ENCODE data around the gene CTSW. TPM values are rescaled to one million over a fixed set of nuclear protein-coding genes. Genes with fewer than 3 reads are reported as not detected.
A peak's percentile ranks its signal among the peaks of the same experiment; 100 is the strongest.
"Not testable (repeated sequence)": the region's sequence is repeated elsewhere in the genome, so short reads cannot be mapped to it uniquely, and the experiment has no call there.

CTSW gene, protein sequence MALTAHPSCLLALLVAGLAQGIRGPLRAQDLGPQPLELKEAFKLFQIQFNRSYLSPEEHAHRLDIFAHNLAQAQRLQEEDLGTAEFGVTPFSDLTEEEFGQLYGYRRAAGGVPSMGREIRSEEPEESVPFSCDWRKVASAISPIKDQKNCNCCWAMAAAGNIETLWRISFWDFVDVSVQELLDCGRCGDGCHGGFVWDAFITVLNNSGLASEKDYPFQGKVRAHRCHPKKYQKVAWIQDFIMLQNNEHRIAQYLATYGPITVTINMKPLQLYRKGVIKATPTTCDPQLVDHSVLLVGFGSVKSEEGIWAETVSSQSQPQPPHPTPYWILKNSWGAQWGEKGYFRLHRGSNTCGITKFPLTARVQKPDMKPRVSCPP
- total RNA-seq: 1 to 10 TPM; 1.7 TPM

- no peak for DNase-seq
- CTCF ChIA-PET: interaction anchor here (0.7 to 1.5 kb wide), 4 partner anchors 11 to 100 kb away, joined by 3 to 5 read pairs (median 4); partner anchors contain the start of genes CCDC85B and MUS81
- Mint-ChIP-seq H3K9me3 (ENCODE audit: low read depth) (no peaks in the 10 kb centered on the region), H3K4me1 (peaks cover 22% of the 10 kb centered on the region), H3K36me3 (ENCODE audit: low read depth) (peaks cover 10% of the 10 kb centered on the region), H3K4me3 (no peak within 1 kb of the TSS), H3K27me3 (no peaks in the 10 kb centered on the region), H3K27ac (peak within 1 kb of the TSS; percentile 37)
- POLR2A ChIA-PET: no interaction called here
- ATAC-seq: no peak
- intact Hi-C loops (cut with DNase I, micrococcal nuclease): no loop called here
Measured at GRCh38 chr11:65879617-65880016, at the start of gene CTSW. Gene CTSW (plus strand): TSS chr11:65879837. CDS start chr11:65879855, 18 bp downstream.

GRCh38 chr11:65832231-65832630 is 47.4 kb upstream of the CTSW start:
- H3K27me3 Mint-ChIP-seq; intact Hi-C loops (cut with DNase I, micrococcal nuclease); ATAC-seq; DNase-seq; H3K9me3 Mint-ChIP-seq (ENCODE audit: low read depth); H3K36me3 Mint-ChIP-seq (ENCODE audit: low read depth); H3K4me3 Mint-ChIP-seq: not testable (repeated sequence)
- POLR2A ChIA-PET: interaction anchor here (0.6 to 1.0 kb wide), 4 partner anchors 21 to 85 kb away, joined by 3 to 11 read pairs (median 4); no protein-coding TSS in a partner anchor
- peaks cover 34% of the 10 kb centered on the region for H3K4me1 Mint-ChIP-seq
- H3K27ac Mint-ChIP-seq: peak overlapping the region; percentile 45
- CTCF ChIA-PET: interaction anchor here (0.7 to 3.1 kb wide), 13 partner anchors 9 to 458 kb away, joined by 3 to 30 read pairs (median 5); partner anchors contain the start of genes KAT5 and MUS81

- Mint-ChIP-seq H3K36me3 (ENCODE audit: low read depth) (no peaks in the 10 kb centered on the region), H3K27ac (no peak within 1 kb of the TSS), H3K9me3 (ENCODE audit: low read depth) (no peaks in the 10 kb centered on the region), H3K27me3 (no peaks in the 10 kb centered on the region), H3K4me1 (peaks cover 22% of the 10 kb centered on the region), H3K4me3 (no peak within 1 kb of the TSS)
- POLR2A ChIA-PET: interaction anchor here (0.5 to 1.0 kb wide), 5 partner anchors 19 to 784 kb away, joined by 3 read pairs; no protein-coding TSS in a partner anchor
- intact Hi-C loops (cut with DNase I, micrococcal nuclease): loop anchor here (1.0 kb wide), 9 partner anchors 15 to 218 kb away; partner anchors contain the start of genes AP5B1 (in 1 of the 2), BANF1 (in 1 of the 2), CFL1 (in 1 of the 2) and EIF1AD (in 1 of the 2)
- CTCF ChIA-PET: interaction anchor here (0.6 to 3.1 kb wide), 11 partner anchors 10 to 212 kb away, joined by 3 to 30 read pairs (median 5); partner anchors contain the start of gene MUS81
- ATAC-seq (peak; percentile 99), DNase-seq (peak; percentile 98)
Measured at GRCh38 chr11:65833297-65834030, 46.2 kb upstream of the CTSW start, which contains the start of gene SNX32. Gene SNX32 (plus strand): TSS chr11:65833963. CDS start chr11:65834066, 103 bp downstream.

DNA sequence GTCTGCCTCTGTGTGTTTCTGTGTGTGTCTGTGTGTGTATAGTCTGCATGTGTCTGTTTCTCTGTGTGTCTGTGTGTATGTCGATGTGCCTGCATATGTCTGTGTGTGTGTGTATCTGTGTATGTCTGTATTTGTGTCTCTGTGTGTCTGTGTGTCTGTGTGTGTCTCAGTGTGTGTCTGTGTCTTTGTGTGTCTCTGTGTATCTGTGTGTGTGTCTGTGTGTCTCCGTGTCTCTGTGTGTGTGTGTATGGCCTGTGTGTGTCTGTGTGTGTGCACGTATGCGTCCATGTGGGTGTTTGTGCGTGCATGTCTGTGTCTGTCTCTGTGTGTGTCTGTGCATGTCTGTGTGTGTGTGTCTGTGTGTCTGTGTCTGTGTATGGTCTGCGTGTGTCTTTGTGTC is 45.4 kb upstream of the CTSW start:
- no peak for ATAC-seq
- H3K27me3 Mint-ChIP-seq: no peaks in the 10 kb centered on the region

GRCh38 chr11:65842144-65842543 is 37.5 kb upstream of the CTSW start:
- Mint-ChIP-seq H3K36me3 (ENCODE audit: low read depth) (no peaks in the 10 kb centered on the region), H3K4me1 (no peaks in the 10 kb centered on the region), H3K4me3 (no peak overlapping the region), H3K9me3 (ENCODE audit: low read depth) (no peaks in the 10 kb centered on the region), H3K27ac (no peak overlapping the region), H3K27me3 (no peaks in the 10 kb centered on the region)
- ChIA-PET POLR2A (no interaction called here), CTCF (interaction anchor here (0.6 kb wide), 1 partner anchor 82 kb away, joined by 3 read pairs; no protein-coding TSS in a partner anchor)
- intact Hi-C loops (cut with DNase I, micrococcal nuclease): no loop called here
- ATAC-seq: no peak
- no peak for DNase-seq

More for the DNA sequence above, 45.4 kb upstream of the CTSW start:
- Mint-ChIP-seq H3K4me1 (peaks cover 20% of the 10 kb centered on the region), H3K36me3 (ENCODE audit: low read depth) (no peaks in the 10 kb centered on the region), H3K4me3 (no peak overlapping the region), H3K9me3 (ENCODE audit: low read depth) (no peaks in the 10 kb centered on the region), H3K27ac (no peak overlapping the region)
- DNase-seq: no peak
- ChIA-PET POLR2A (interaction anchor here (0.5 to 1.0 kb wide), 2 partner anchors 19 to 783 kb away, joined by 3 read pairs; no protein-coding TSS in a partner anchor), CTCF (interaction anchor here (0.6 to 3.1 kb wide), 8 partner anchors 11 to 115 kb away, joined by 3 to 30 read pairs (median 7); partner anchors contain the start of gene MUS81)
- intact Hi-C loops (cut with DNase I, micrococcal nuclease): no loop called here

GRCh38 chr11:65843811-65844210 is 35.8 kb upstream of the CTSW start:
- H3K4me1 Mint-ChIP-seq: no peaks in the 10 kb centered on the region
- POLR2A ChIA-PET: no interaction called here
- H3K27ac Mint-ChIP-seq: no peak overlapping the region

DNA sequence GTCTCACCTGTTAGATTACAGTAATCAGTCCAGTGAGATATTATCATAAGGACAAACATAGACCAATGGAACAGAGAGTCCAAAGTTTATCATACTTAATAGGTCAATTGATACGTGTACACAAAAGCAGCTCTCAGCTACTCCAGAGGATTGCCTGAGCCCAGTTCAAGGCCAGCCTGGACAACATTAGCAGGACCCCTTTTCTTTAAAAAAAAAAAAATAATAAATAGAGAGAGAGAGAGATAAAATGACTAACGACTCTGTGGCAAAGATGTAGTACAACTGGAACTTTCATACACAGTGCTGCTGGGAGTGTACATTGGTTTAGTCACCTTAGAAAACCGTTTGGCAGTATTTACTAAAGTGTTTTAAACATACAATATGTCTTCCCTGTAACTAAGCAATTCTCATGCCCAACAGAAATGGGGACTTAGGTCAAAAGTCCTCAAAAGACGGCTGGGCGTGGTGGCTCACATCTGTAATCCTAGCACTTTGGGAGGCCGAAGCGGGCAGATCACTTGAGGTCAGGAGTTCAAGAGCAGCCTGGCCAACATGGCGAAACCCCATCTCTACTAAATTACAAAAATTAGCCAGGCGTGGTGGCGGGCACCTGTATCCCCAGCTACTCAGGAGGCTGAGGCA is 35.3 kb upstream of the CTSW start:
- Mint-ChIP-seq H3K27ac (no peak overlapping the region), H3K27me3 (no peaks in the 10 kb centered on the region), H3K4me3 (no peak overlapping the region), H3K9me3 (ENCODE audit: low read depth) (no peaks in the 10 kb centered on the region), H3K36me3 (ENCODE audit: low read depth) (no peaks in the 10 kb centered on the region), H3K4me1 (no peaks in the 10 kb centered on the region)
- POLR2A ChIA-PET: no interaction called here
- CTCF ChIA-PET: interaction anchor here (0.5 to 1.6 kb wide), 9 partner anchors 8 to 75 kb away, joined by 3 to 5 read pairs (median 4); partner anchors contain the start of gene CCDC85B
- intact Hi-C loops (cut with DNase I, micrococcal nuclease): no loop called here
- DNase-seq (no peak), ATAC-seq (no peak)

More at GRCh38 chr11:65843811-65844210, 35.8 kb upstream of the CTSW start:
- Mint-ChIP-seq H3K36me3 (ENCODE audit: low read depth) (no peaks in the 10 kb centered on the region), H3K9me3 (ENCODE audit: low read depth) (no peaks in the 10 kb centered on the region), H3K27me3 (no peaks in the 10 kb centered on the region), H3K4me3 (no peak overlapping the region)
- intact Hi-C loops (cut with DNase I, micrococcal nuclease): no loop called here
- no peak for ATAC-seq
- no peak for DNase-seq
- CTCF ChIA-PET: interaction anchor here (0.9 to 1.5 kb wide), 6 partner anchors 8 to 27 kb away, joined by 3 to 5 read pairs (median 4); no protein-coding TSS in a partner anchor

GRCh38 chr11:65847746-65848145 is 31.9 kb upstream of the CTSW start:
- Mint-ChIP-seq H3K9me3 (ENCODE audit: low read depth) (peaks cover 3% of the 10 kb centered on the region), H3K4me1 (no peaks in the 10 kb centered on the region), H3K36me3 (ENCODE audit: low read depth) (peaks cover 15% of the 10 kb centered on the region), H3K4me3 (no peak overlapping the region), H3K27ac (no peak overlapping the region), H3K27me3 (no peaks in the 10 kb centered on the region)
- intact Hi-C loops (cut with DNase I, micrococcal nuclease): no loop called here
- CTCF ChIA-PET: interaction anchor here (0.8 to 1.6 kb wide), 7 partner anchors 15 to 234 kb away, joined by 3 to 5 read pairs (median 4); partner anchors contain the start of gene FIBP
- ATAC-seq: no peak
- POLR2A ChIA-PET: interaction anchor here (0.6 kb wide), 1 partner anchor 791 kb away, joined by 4 read pairs; the partner anchor contains the start of gene RBM4
- no peak for DNase-seq

DNA sequence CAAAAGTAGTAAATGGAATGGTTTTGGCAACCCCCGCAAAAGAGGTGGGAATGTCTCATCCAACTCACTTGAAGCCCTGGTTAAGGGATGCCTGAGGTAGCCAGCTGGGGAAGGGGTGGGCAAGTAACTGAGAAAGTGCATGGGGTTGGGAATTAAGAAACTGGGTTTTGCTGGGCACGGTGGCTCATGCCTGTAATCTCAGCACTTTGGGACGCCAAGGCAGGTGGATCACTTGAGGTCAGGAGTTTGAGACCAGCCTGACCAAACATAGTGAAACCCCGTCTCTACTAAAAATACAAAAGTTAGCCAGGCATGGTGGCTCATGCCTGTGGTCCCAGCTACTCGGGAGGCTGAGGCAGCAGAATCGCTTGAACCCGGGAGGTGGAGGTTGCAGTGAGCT is 30.9 kb upstream of the CTSW start:
- POLR2A ChIA-PET: interaction anchor here (2.5 kb wide), 1 partner anchor 10 kb away, joined by 8 read pairs; no protein-coding TSS in a partner anchor
- H3K4me1 Mint-ChIP-seq: not testable (repeated sequence)
- CTCF ChIA-PET: interaction anchor here (0.7 to 3.1 kb wide), 8 partner anchors 11 to 195 kb away, joined by 3 to 11 read pairs (median 4); partner anchors contain the start of gene MUS81

DNA sequence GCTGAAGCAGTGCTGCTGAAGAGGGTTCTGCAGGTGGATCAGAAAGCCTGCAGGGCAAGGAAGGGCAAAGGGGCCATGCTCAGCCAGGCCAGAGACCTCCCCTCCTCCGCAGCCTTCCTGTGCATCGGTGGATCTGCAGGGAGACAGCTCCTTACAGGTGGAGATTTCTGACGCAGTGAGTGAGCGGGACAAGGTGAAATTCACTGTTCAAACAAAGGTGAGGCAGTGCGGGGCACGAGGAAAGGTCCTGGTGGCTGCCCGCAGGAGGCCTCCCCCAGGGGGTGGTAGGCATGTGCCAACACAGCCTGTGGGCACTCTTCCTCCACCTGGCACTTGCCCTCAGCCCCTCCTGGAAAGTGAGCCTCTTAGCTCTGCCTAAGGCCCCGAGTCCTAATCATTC is 30.3 kb upstream of the CTSW start:
- Mint-ChIP-seq H3K4me1 (peaks cover 2% of the 10 kb centered on the region), H3K9me3 (ENCODE audit: low read depth) (peaks cover 3% of the 10 kb centered on the region), H3K4me3 (no peak overlapping the region), H3K27me3 (no peaks in the 10 kb centered on the region), H3K27ac (no peak overlapping the region), H3K36me3 (ENCODE audit: low read depth) (peaks cover 29% of the 10 kb centered on the region)
- POLR2A ChIA-PET: interaction anchor here (2.5 kb wide), 1 partner anchor 10 kb away, joined by 8 read pairs; no protein-coding TSS in a partner anchor
- intact Hi-C loops (cut with DNase I, micrococcal nuclease): no loop called here
- ATAC-seq (no peak), DNase-seq (no peak)
- CTCF ChIA-PET: interaction anchor here (0.9 to 3.1 kb wide), 6 partner anchors 10 to 196 kb away, joined by 3 to 11 read pairs (median 6); partner anchors contain the start of genes KAT5 and MUS81

More for the DNA sequence above, 30.9 kb upstream of the CTSW start:
- H3K9me3 Mint-ChIP-seq (ENCODE audit: low read depth); intact Hi-C loops (cut with DNase I, micrococcal nuclease); H3K27ac Mint-ChIP-seq; DNase-seq; H3K27me3 Mint-ChIP-seq; ATAC-seq; H3K4me3 Mint-ChIP-seq: not testable (repeated sequence)
- peaks cover 23% of the 10 kb centered on the region for H3K36me3 Mint-ChIP-seq (ENCODE audit: low read depth)

Measured in activated CD4-positive, alpha-beta T cell treated with anti-CD3 and anti-CD28 coated beads for 36 hours (primary cell).